ENCODE results near the gene TMEM120A.

GRCh38 chr7:75987026-75987804, 7.2 kb downstream of the TMEM120A start:
- TF ChIP-seq, protein P1, sequence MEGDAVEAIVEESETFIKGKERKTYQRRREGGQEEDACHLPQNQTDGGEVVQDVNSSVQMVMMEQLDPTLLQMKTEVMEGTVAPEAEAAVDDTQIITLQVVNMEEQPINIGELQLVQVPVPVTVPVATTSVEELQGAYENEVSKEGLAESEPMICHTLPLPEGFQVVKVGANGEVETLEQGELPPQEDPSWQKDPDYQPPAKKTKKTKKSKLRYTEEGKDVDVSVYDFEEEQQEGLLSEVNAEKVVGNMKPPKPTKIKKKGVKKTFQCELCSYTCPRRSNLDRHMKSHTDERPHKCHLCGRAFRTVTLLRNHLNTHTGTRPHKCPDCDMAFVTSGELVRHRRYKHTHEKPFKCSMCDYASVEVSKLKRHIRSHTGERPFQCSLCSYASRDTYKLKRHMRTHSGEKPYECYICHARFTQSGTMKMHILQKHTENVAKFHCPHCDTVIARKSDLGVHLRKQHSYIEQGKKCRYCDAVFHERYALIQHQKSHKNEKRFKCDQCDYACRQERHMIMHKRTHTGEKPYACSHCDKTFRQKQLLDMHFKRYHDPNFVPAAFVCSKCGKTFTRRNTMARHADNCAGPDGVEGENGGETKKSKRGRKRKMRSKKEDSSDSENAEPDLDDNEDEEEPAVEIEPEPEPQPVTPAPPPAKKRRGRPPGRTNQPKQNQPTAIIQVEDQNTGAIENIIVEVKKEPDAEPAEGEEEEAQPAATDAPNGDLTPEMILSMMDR (IDR thresholded peaks at IDR 0.05; ENCODE audit: insufficient read depth, low read depth, low read length): no peak
- TF ChIP-seq EZH2 (IDR thresholded peaks at IDR 0.05; ENCODE audit: insufficient read depth, low read length): no peak
